NB4 (cell line): Measurements from ENCODE around the gene MTHFSD.

Experiments
- MYC ChIP-seq: IDR thresholded peaks from 2 replicates; pipeline ENCODE4 v1.6.1; 2011; ENCODE audit warnings: low read depth, low read length
- TF ChIP-seq, protein P1 (sequence below): IDR thresholded peaks from one replicate; pipeline ENCODE4 v1.5.1; 2012; ENCODE audit warnings: low read depth, low read length

GRCh38 chr16:86574646-86575045, 19.6 kb upstream of the MTHFSD start:
- TF ChIP-seq, protein P1, sequence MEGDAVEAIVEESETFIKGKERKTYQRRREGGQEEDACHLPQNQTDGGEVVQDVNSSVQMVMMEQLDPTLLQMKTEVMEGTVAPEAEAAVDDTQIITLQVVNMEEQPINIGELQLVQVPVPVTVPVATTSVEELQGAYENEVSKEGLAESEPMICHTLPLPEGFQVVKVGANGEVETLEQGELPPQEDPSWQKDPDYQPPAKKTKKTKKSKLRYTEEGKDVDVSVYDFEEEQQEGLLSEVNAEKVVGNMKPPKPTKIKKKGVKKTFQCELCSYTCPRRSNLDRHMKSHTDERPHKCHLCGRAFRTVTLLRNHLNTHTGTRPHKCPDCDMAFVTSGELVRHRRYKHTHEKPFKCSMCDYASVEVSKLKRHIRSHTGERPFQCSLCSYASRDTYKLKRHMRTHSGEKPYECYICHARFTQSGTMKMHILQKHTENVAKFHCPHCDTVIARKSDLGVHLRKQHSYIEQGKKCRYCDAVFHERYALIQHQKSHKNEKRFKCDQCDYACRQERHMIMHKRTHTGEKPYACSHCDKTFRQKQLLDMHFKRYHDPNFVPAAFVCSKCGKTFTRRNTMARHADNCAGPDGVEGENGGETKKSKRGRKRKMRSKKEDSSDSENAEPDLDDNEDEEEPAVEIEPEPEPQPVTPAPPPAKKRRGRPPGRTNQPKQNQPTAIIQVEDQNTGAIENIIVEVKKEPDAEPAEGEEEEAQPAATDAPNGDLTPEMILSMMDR: no peak
- TF ChIP-seq MYC: no peak
